Mucosa of descending colon (tissue), 3 donors: ENCODE data around the gene NMUR1. TPM values are rescaled to one million over a fixed set of nuclear protein-coding genes. Genes with fewer than 3 reads are reported as not detected.

Source experiments
- ATAC-seq: fragments of 200-7000 bp; cut with Tn5 transposase; one replicate; pipeline ENCODE4 v1.9.1; 2020; ENCODE audit warnings: mild to moderate bottlenecking, moderate library complexity
- DNase-seq, 3 donors: peaks; one replicate each; pipeline ENCODE4 v3.0.0-alpha.2; 2020
- H3K36me3 ChIP-seq: fragments of 200-600 bp; one replicate; pipeline ENCODE4 v1.8.0; 2021; ENCODE audit warnings: low read depth, mild to moderate bottlenecking
- H3K4me1 ChIP-seq: fragments of 200-600 bp; one replicate; pipeline ENCODE4 v1.8.0; 2021; ENCODE audit warnings: low read depth, mild to moderate bottlenecking
- H3K4me3 ChIP-seq: fragments of 200-600 bp; one replicate; pipeline ENCODE4 v1.8.0; 2021; ENCODE audit warnings: mild to moderate bottlenecking
- H3K9me3 ChIP-seq: fragments of 200-600 bp; one replicate; pipeline ENCODE4 v1.8.0; 2021; ENCODE audit warnings: mild to moderate bottlenecking
- CTCF ChIP-seq: fragments of 200-600 bp; IDR thresholded peaks from one replicate; pipeline ENCODE4 v1.8.0; 2022; ENCODE audit warnings: antibody characterized with exemption, mild to moderate bottlenecking
- intact Hi-C, 2 donors: fragments of 100-400 bp; cut with DNase I in 1 of 2; cut with micrococcal nuclease in 1 of 2; formaldehyde crosslinking; loops; one replicate each; pipeline versions ENCODE4 v1.11.0 to v1.11.1; 2022; cut with DNase I, micrococcal nuclease
- total RNA-seq, 3 donors: library from RNA; stranded (reverse); fragmentation: NEBNext Ultra II Directional in 2 of 3; extraction: Animal tissue kit (Norgen Biotek cat#: 25700) in 2 of 3; gene quantifications; one replicate each; pipeline versions ENCODE4 v1.2.1 to v1.2.4, GENCODE V29; 2021 to 2023
- donor health status: DM: no; HTN: no; CAD: no; lungs with moderate emphysema.
- donor health status: DM: no; HTN: no; CAD: no.
- donor health status: DM: no; HTN: yes; CAD: no.

Gene NMUR1
- total RNA-seq, 3 donors from 2014 or later = 0.57 to 1.2 (median 0.87) TPM

- ATAC-seq (no peak), DNase-seq (no peak)
- intact Hi-C loops = no loop called here
- Histone ChIP-seq H3K4me3 (no peak overlapping the region), H3K36me3 (no peaks in the 10 kb centered on the region), H3K4me1 (no peaks in the 10 kb centered on the region), H3K9me3 (no peaks in the 10 kb centered on the region)
- TF ChIP-seq CTCF = no peak
Observed at GRCh38 chr2:231526341-231527090, 3.7 kb downstream of the NMUR1 start.

GRCh38 chr2:231525248-231526163, 4.7 kb downstream of the NMUR1 start:
- TF ChIP-seq CTCF = no peak
- H3K4me3 ChIP-seq = no peak overlapping the region
- H3K36me3 ChIP-seq = no peaks in the 10 kb centered on the region
- ATAC-seq = no peak
- no peaks in the 10 kb centered on the region for H3K4me1 ChIP-seq
- DNase-seq = no peak
- H3K9me3 ChIP-seq = no peaks in the 10 kb centered on the region
- intact Hi-C loops = no loop called here

GRCh38 chr2:231524477-231525247, 5.6 kb downstream of the NMUR1 start:
- no peak for TF ChIP-seq CTCF
- no peak for DNase-seq
- H3K36me3 ChIP-seq = no peaks in the 10 kb centered on the region
- no peaks in the 10 kb centered on the region for H3K4me1 ChIP-seq
- intact Hi-C loops = no loop called here
- no peak overlapping the region for H3K4me3 ChIP-seq
- no peaks in the 10 kb centered on the region for H3K9me3 ChIP-seq
- no peak for ATAC-seq

- no peaks in the 10 kb centered on the region for H3K36me3 ChIP-seq
- DNase-seq (no peak), ATAC-seq (peak; percentile 57)
- TF ChIP-seq CTCF = no peak
- no peak overlapping the region for H3K4me3 ChIP-seq
- H3K4me1 ChIP-seq = no peaks in the 10 kb centered on the region
- no peaks in the 10 kb centered on the region for H3K9me3 ChIP-seq
- intact Hi-C loops = no loop called here
Observed at GRCh38 chr2:231523451-231524285, 6.6 kb downstream of the NMUR1 start.
